Tibial nerve (tissue), 4 donors: Measurements from ENCODE around the gene TLE3.

Source experiments
- EP300 ChIP-seq, 2 donors: sonication (generic); formaldehyde crosslinking; IDR thresholded peaks; one replicate each; pipeline ENCODE4 v1.6.1; 2017; ENCODE audit warnings: antibody characterized with exemption in 2 of 2, mild to moderate bottlenecking in 1 of 2
- POLR2A ChIP-seq, 2 donors: fragments of 450-650 bp; IDR thresholded peaks; one replicate each; pipeline ENCODE4 v1.6.1; 2017; ENCODE audit warnings: antibody characterized with exemption in 2 of 2, mild to moderate bottlenecking in 2 of 2, moderate library complexity in 2 of 2
- TF ChIP-seq, protein P1 (sequence below), 5 experiments: fragments of 200-600 bp in 3 of 5; fragments of 450-650 bp in 2 of 5; sonication (generic) in 3 of 5; IDR thresholded peaks; one replicate each; pipeline ENCODE4 v1.5.1; 2016 to 2019; ENCODE audit warnings: antibody characterized with exemption in 5 of 5, mild to moderate bottlenecking in 3 of 5, moderate library complexity in 2 of 5

DNA sequence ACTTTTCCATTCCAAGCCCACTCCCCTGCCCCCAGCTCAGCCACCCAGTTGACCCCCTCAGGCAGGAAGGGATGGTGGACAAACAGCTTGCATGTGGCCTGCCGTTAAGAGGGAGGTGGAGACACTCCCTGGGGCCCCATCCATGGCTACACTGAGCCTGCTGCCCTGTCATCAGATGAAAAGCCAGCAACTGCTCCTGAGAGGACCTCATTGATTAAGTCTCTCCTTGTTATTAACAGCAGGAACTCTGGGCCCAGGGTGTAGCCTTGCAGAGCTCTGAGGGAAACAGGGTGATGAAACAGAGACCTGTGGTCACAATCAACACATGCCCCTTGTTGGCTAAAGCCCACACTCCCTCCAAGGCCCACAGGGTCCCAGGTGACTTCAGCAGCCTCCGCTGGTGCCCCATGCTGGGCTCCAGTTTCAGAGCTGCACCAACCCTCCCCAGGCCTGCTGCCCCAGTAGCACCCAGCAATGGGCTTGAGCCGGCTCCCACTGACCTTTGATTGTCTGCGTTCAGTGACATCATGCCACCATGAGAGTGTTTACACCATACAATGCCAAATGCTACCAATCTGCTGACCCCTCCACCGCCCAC is 22.3 kb upstream of the TLE3 start:
- TF ChIP-seq, protein P1, sequence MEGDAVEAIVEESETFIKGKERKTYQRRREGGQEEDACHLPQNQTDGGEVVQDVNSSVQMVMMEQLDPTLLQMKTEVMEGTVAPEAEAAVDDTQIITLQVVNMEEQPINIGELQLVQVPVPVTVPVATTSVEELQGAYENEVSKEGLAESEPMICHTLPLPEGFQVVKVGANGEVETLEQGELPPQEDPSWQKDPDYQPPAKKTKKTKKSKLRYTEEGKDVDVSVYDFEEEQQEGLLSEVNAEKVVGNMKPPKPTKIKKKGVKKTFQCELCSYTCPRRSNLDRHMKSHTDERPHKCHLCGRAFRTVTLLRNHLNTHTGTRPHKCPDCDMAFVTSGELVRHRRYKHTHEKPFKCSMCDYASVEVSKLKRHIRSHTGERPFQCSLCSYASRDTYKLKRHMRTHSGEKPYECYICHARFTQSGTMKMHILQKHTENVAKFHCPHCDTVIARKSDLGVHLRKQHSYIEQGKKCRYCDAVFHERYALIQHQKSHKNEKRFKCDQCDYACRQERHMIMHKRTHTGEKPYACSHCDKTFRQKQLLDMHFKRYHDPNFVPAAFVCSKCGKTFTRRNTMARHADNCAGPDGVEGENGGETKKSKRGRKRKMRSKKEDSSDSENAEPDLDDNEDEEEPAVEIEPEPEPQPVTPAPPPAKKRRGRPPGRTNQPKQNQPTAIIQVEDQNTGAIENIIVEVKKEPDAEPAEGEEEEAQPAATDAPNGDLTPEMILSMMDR (IDR thresholded peaks at IDR 0.05), result no peak
- TF ChIP-seq POLR2A (IDR thresholded peaks at IDR 0.05) (no peak), EP300 (IDR thresholded peaks at IDR 0.05) (no peak)
